Liver (tissue), 3 donors: ENCODE data around the gene POGZ.

ENCODE experiments used
- JUND ChIP-seq, 2 donors: IDR thresholded peaks; 2 replicates each; pipeline ENCODE4 v1.6.1; 2016; ENCODE audit warnings: antibody characterized with exemption in 2 of 2
- RAD21 ChIP-seq, 2 donors: IDR thresholded peaks; 2 replicates each; pipeline ENCODE4 v1.6.1; 2016; ENCODE audit warnings: antibody characterized with exemption in 2 of 2, mild to moderate bottlenecking in 2 of 2
- RXRA ChIP-seq, 2 donors: IDR thresholded peaks; 2 replicates each; pipeline ENCODE4 v1.6.1; 2017 to 2018; ENCODE audit warnings: antibody characterized with exemption in 2 of 2, mild to moderate bottlenecking in 1 of 2
- TAF1 ChIP-seq: conservative IDR thresholded peaks from 2 replicates; pipeline ENCODE4 v1.6.1; 2016; ENCODE audit warnings: antibody characterized with exemption, mild to moderate bottlenecking
- YY1 ChIP-seq: IDR thresholded peaks from 2 replicates; pipeline ENCODE4 v1.6.1; 2016; ENCODE audit warnings: antibody characterized with exemption, mild to moderate bottlenecking
- TF ChIP-seq, protein P1 (sequence below): fragments of 150-350 bp; IDR thresholded peaks from 2 replicates; pipeline ENCODE4 v1.5.1; 2017; ENCODE audit warnings: improper control_type of control experiment, low read depth, low read length; ENCODE audit not compliant: missing input control
- TF ChIP-seq, protein P2 (sequence below): IDR thresholded peaks from 2 replicates; pipeline ENCODE4 v1.6.1; 2016; ENCODE audit warnings: antibody characterized with exemption, mild to moderate bottlenecking
- TF ChIP-seq, protein P3 (sequence below): IDR thresholded peaks from 2 replicates; pipeline ENCODE4 v1.6.1; 2016; ENCODE audit warnings: antibody characterized with exemption
- TF ChIP-seq, protein P4 (sequence below): IDR thresholded peaks from 2 replicates; pipeline ENCODE4 v1.6.1; 2016; ENCODE audit warnings: antibody characterized with exemption
- donor health status: healthy.
- donor health status: healthy.

DNA sequence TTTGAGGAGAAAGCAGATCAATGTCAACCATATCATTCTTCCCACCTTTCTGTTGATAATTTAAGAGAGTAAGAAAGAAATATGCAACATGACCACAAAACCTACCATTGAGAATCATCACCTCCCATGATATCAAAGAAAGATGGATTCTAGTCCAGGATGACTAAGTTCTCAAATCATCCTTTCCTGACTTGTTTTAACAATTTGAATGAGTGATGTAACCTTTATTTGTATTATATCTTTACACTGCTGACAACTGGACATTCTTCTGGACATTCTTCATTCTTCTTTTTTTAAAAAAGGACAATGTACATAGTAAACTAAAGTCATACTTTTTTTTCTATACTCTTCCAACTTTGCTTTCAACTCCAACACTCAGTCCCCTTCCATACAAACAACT lies 50.4 kb downstream of the POGZ start:
- TF ChIP-seq, protein P1, sequence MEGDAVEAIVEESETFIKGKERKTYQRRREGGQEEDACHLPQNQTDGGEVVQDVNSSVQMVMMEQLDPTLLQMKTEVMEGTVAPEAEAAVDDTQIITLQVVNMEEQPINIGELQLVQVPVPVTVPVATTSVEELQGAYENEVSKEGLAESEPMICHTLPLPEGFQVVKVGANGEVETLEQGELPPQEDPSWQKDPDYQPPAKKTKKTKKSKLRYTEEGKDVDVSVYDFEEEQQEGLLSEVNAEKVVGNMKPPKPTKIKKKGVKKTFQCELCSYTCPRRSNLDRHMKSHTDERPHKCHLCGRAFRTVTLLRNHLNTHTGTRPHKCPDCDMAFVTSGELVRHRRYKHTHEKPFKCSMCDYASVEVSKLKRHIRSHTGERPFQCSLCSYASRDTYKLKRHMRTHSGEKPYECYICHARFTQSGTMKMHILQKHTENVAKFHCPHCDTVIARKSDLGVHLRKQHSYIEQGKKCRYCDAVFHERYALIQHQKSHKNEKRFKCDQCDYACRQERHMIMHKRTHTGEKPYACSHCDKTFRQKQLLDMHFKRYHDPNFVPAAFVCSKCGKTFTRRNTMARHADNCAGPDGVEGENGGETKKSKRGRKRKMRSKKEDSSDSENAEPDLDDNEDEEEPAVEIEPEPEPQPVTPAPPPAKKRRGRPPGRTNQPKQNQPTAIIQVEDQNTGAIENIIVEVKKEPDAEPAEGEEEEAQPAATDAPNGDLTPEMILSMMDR = no peak
- TF ChIP-seq, protein P2, sequence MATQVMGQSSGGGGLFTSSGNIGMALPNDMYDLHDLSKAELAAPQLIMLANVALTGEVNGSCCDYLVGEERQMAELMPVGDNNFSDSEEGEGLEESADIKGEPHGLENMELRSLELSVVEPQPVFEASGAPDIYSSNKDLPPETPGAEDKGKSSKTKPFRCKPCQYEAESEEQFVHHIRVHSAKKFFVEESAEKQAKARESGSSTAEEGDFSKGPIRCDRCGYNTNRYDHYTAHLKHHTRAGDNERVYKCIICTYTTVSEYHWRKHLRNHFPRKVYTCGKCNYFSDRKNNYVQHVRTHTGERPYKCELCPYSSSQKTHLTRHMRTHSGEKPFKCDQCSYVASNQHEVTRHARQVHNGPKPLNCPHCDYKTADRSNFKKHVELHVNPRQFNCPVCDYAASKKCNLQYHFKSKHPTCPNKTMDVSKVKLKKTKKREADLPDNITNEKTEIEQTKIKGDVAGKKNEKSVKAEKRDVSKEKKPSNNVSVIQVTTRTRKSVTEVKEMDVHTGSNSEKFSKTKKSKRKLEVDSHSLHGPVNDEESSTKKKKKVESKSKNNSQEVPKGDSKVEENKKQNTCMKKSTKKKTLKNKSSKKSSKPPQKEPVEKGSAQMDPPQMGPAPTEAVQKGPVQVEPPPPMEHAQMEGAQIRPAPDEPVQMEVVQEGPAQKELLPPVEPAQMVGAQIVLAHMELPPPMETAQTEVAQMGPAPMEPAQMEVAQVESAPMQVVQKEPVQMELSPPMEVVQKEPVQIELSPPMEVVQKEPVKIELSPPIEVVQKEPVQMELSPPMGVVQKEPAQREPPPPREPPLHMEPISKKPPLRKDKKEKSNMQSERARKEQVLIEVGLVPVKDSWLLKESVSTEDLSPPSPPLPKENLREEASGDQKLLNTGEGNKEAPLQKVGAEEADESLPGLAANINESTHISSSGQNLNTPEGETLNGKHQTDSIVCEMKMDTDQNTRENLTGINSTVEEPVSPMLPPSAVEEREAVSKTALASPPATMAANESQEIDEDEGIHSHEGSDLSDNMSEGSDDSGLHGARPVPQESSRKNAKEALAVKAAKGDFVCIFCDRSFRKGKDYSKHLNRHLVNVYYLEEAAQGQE = no peak
- no peak for TF ChIP-seq TAF1
- TF ChIP-seq, protein P3, sequence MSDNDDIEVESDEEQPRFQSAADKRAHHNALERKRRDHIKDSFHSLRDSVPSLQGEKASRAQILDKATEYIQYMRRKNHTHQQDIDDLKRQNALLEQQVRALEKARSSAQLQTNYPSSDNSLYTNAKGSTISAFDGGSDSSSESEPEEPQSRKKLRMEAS = no peak
- no peak for TF ChIP-seq YY1
- no peak for TF ChIP-seq RXRA (IDR thresholded peaks at IDR 0.05)
- TF ChIP-seq, protein P4, sequence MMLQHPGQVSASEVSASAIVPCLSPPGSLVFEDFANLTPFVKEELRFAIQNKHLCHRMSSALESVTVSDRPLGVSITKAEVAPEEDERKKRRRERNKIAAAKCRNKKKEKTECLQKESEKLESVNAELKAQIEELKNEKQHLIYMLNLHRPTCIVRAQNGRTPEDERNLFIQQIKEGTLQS = no peak
- no peak for TF ChIP-seq RAD21 (IDR thresholded peaks at IDR 0.05)
- TF ChIP-seq JUND (IDR thresholded peaks at IDR 0.05) = no peak
